ENCODE measurements around the gene NUDT5.

NUDT5 gene

DNA sequence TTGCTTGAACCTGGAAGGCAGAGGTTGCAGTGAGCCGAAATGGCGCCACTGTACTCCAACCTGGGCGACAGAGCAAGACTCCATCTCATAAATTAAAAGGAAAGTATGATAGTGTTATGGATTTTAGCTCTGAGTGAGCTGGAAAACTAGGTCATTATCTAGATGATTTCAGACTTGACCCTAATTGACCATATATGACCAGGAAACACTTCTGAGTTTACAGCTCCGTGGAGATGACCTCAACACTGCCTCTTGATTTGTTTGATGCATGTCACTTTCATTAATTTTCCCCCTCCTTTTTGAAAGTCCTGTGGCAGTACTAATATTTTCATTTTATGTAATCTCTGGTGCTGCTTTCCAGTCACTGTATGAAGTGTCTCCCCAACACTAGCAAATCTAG is 74.0 kb downstream of the NUDT5 start:
- no peak for ATAC-seq

More for the DNA sequence above, 74.0 kb downstream of the NUDT5 start:
- no peak for TF ChIP-seq ZNF565 (CRISPR knock-in tag; conservative IDR thresholded peaks at IDR 0.05; ENCODE audit: low read depth)
- TF ChIP-seq, protein P1, sequence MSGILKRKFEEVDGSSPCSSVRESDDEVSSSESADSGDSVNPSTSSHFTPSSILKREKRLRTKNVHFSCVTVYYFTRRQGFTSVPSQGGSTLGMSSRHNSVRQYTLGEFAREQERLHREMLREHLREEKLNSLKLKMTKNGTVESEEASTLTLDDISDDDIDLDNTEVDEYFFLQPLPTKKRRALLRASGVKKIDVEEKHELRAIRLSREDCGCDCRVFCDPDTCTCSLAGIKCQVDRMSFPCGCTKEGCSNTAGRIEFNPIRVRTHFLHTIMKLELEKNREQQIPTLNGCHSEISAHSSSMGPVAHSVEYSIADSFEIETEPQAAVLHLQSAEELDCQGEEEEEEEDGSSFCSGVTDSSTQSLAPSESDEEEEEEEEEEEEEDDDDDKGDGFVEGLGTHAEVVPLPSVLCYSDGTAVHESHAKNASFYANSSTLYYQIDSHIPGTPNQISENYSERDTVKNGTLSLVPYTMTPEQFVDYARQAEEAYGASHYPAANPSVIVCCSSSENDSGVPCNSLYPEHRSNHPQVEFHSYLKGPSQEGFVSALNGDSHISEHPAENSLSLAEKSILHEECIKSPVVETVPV (CRISPR knock-in tag; IDR thresholded peaks at IDR 0.05), result no peak
- TF ChIP-seq ESRRG (CRISPR knock-in tag; IDR thresholded peaks at IDR 0.05), result no peak
- TF ChIP-seq TCF4 (CRISPR knock-in tag; IDR thresholded peaks at IDR 0.05; ENCODE audit: borderline replicate concordance), result no peak
- no peak for TF ChIP-seq ISL1 (CRISPR knock-in tag; IDR thresholded peaks at IDR 0.05)
- no peak for TF ChIP-seq ZNF8 (CRISPR knock-in tag; IDR thresholded peaks at IDR 0.05)
- no peak for TF ChIP-seq GLIS3 (CRISPR knock-in tag; IDR thresholded peaks at IDR 0.05)
- TF ChIP-seq, protein P2, sequence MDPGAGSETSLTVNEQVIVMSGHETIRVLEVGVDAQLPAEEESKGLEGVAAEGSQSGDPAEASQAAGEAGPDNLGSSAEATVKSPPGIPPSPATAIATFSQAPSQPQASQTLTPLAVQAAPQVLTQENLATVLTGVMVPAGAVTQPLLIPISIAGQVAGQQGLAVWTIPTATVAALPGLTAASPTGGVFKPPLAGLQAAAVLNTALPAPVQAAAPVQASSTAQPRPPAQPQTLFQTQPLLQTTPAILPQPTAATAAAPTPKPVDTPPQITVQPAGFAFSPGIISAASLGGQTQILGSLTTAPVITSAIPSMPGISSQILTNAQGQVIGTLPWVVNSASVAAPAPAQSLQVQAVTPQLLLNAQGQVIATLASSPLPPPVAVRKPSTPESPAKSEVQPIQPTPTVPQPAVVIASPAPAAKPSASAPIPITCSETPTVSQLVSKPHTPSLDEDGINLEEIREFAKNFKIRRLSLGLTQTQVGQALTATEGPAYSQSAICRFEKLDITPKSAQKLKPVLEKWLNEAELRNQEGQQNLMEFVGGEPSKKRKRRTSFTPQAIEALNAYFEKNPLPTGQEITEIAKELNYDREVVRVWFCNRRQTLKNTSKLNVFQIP (CRISPR knock-in tag; IDR thresholded peaks at IDR 0.05; ENCODE audit: borderline replicate concordance, low read depth), result no peak
- TF ChIP-seq ZFP3 (CRISPR knock-in tag; IDR thresholded peaks at IDR 0.05), result no peak
- TF ChIP-seq ZNF70 (CRISPR knock-in tag; IDR thresholded peaks at IDR 0.05), result no peak
- TF ChIP-seq CSDC2 (CRISPR knock-in tag; IDR thresholded peaks at IDR 0.05), result no peak
- no peak for TF ChIP-seq OSR1 (CRISPR knock-in tag; IDR thresholded peaks at IDR 0.05)
- TF ChIP-seq, protein P3, sequence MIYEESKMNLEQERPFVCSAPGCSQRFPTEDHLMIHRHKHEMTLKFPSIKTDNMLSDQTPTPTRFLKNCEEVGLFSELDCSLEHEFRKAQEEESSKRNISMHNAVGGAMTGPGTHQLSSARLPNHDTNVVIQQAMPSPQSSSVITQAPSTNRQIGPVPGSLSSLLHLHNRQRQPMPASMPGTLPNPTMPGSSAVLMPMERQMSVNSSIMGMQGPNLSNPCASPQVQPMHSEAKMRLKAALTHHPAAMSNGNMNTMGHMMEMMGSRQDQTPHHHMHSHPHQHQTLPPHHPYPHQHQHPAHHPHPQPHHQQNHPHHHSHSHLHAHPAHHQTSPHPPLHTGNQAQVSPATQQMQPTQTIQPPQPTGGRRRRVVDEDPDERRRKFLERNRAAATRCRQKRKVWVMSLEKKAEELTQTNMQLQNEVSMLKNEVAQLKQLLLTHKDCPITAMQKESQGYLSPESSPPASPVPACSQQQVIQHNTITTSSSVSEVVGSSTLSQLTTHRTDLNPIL (CRISPR knock-in tag; IDR thresholded peaks at IDR 0.05; ENCODE audit: low read depth), result no peak
- TF ChIP-seq SNAI2 (CRISPR knock-in tag; IDR thresholded peaks at IDR 0.05), result no peak
- no peak for TF ChIP-seq ARNTL (CRISPR knock-in tag; IDR thresholded peaks at IDR 0.05; ENCODE audit: borderline replicate concordance, low read depth)
- TF ChIP-seq RARB (CRISPR knock-in tag; IDR thresholded peaks at IDR 0.05), result no peak
- no peak for TF ChIP-seq ZC3H10 (CRISPR knock-in tag; IDR thresholded peaks at IDR 0.05)
- no peak for TF ChIP-seq TOX (CRISPR knock-in tag; IDR thresholded peaks at IDR 0.05; ENCODE audit: borderline replicate concordance)
